GM12878 (cell line): ENCODE measurements around the gene ELK3. TPM values are rescaled to one million over a fixed set of nuclear protein-coding genes. Genes with fewer than 3 reads are reported as not detected.

Experiments used
- DPF2 ChIP-seq: fragments of 450-650 bp; IDR thresholded peaks from 2 replicates; pipeline ENCODE4 v1.6.1; 2017; ENCODE audit warnings: mild to moderate bottlenecking
- EED ChIP-seq: sonication (generic); IDR thresholded peaks from 2 replicates; pipeline ENCODE4 v1.6.1; 2016; ENCODE audit warnings: antibody characterized with exemption, low read depth
- ETV6 ChIP-seq, 2 experiments: fragments of 450-650 bp in 1 of 2; IDR thresholded peaks in 1 of 2; conservative IDR thresholded peaks in 1 of 2; 2 replicates each; pipeline ENCODE4 v1.6.1; 2014; ENCODE audit warnings: antibody characterized with exemption in 1 of 2, borderline replicate concordance in 1 of 2, low read depth in 1 of 2, mild to moderate bottlenecking in 1 of 2, moderate library complexity in 1 of 2
- EZH2 ChIP-seq: IDR thresholded peaks from 2 replicates; pipeline ENCODE4 v1.6.1; 2012; ENCODE audit warnings: low read depth, mild to moderate bottlenecking, control low read depth, inconsistent platforms, low read length, borderline replicate concordance; ENCODE audit not compliant: control insufficient read depth
- GABPA ChIP-seq: IDR thresholded peaks from 2 replicates; pipeline ENCODE4 v1.6.1; 2014; ENCODE audit warnings: antibody characterized with exemption, low read depth, mild to moderate bottlenecking, inconsistent platforms
- NR2C2 ChIP-seq: IDR thresholded peaks from 2 replicates; pipeline ENCODE4 v1.6.1; 2011; ENCODE audit warnings: borderline replicate concordance, low read depth; ENCODE audit not compliant: control insufficient read depth, insufficient read length
- PAX5 ChIP-seq: IDR thresholded peaks from 2 replicates; pipeline ENCODE4 v1.6.1; 2011; ENCODE audit warnings: low read depth, low read length, borderline replicate concordance
- PRDM15 ChIP-seq: fragments of 450-650 bp; formaldehyde crosslinking; IDR thresholded peaks from 2 replicates; pipeline ENCODE4 v1.4.0; 2020; ENCODE audit warnings: mild to moderate bottlenecking, moderate library complexity
- SP1 ChIP-seq: IDR thresholded peaks from one replicate; pipeline ENCODE4 v1.6.1; 2011; ENCODE audit warnings: low read depth, low read length
- SREBF1 ChIP-seq: IDR thresholded peaks from 2 replicates; pipeline ENCODE4 v1.6.1; 2012; ENCODE audit warnings: mild to moderate bottlenecking, low read length
- STAT3 ChIP-seq: IDR thresholded peaks from 2 replicates; pipeline ENCODE4 v1.6.1; 2011; ENCODE audit warnings: low read depth, low read length, improper control_type of control experiment
- ZBTB33 ChIP-seq: fragments of 450-650 bp; IDR thresholded peaks from 2 replicates; pipeline ENCODE4 v1.6.1; 2017; ENCODE audit warnings: mild to moderate bottlenecking
- ZNF207 ChIP-seq: fragments of 450-650 bp; IDR thresholded peaks from 2 replicates; pipeline ENCODE4 v1.6.1; 2014; ENCODE audit warnings: antibody characterized with exemption, mild to moderate bottlenecking, borderline replicate concordance
- ZNF24 ChIP-seq: fragments of 450-650 bp; IDR thresholded peaks from 2 replicates; pipeline ENCODE4 v1.6.1; 2017; ENCODE audit warnings: antibody characterized with exemption, mild to moderate bottlenecking
- polyA plus RNA-seq, 11 experiments: library from polyadenylated mRNA; depleted of rRNA in 4 of 11; unstranded in 6 of 11; stranded (reverse) in 5 of 11; fragments of >200 nt; fragmentation: Nextera tagmentation in 4 of 11; fragmentation: Illumina TruSeq in 1 of 11; extraction: Ambion mirVana in 4 of 11; extraction: Trizol in 1 of 11; gene quantifications; 1 replicate in 1 of 11; 2 replicates in 10 of 11; pipeline versions ENCODE4 v1.2.1 to v1.2.3, GENCODE V29; 2011 to 2016; ENCODE audit warnings: inconsistent platforms in 2 of 11, missing spikeins in 2 of 11, low read depth in 1 of 11
- total RNA-seq, 4 experiments: library from RNA; depleted of rRNA in 3 of 4; stranded (reverse); fragments of >200 nt in 3 of 4; fragmentation: Illumina TruSeq in 1 of 4; extraction: Trizol in 1 of 4; gene quantifications; 2 replicates each; pipeline versions ENCODE4 v1.2.1 to v1.2.3, GENCODE V29; 2013 to 2021
- TF ChIP-seq, protein P1 (sequence below): fragments of 450-650 bp; IDR thresholded peaks from 2 replicates; pipeline ENCODE4 v1.6.1; 2017; ENCODE audit warnings: mild to moderate bottlenecking, moderate library complexity
- TF ChIP-seq, protein P2 (sequence below): fragments of 450-650 bp; IDR thresholded peaks from 2 replicates; pipeline ENCODE4 v1.6.1; 2018; ENCODE audit warnings: borderline replicate concordance, mild to moderate bottlenecking; ENCODE audit not compliant: partially characterized antibody

Gene ELK3
- total and polyA plus RNA-seq, 10 of the 15 experiments (the other 5 are each of a cell fraction or from before 2014, with no cell fraction given), result 0.37 to 4.8 (median 0.88) TPM

DNA sequence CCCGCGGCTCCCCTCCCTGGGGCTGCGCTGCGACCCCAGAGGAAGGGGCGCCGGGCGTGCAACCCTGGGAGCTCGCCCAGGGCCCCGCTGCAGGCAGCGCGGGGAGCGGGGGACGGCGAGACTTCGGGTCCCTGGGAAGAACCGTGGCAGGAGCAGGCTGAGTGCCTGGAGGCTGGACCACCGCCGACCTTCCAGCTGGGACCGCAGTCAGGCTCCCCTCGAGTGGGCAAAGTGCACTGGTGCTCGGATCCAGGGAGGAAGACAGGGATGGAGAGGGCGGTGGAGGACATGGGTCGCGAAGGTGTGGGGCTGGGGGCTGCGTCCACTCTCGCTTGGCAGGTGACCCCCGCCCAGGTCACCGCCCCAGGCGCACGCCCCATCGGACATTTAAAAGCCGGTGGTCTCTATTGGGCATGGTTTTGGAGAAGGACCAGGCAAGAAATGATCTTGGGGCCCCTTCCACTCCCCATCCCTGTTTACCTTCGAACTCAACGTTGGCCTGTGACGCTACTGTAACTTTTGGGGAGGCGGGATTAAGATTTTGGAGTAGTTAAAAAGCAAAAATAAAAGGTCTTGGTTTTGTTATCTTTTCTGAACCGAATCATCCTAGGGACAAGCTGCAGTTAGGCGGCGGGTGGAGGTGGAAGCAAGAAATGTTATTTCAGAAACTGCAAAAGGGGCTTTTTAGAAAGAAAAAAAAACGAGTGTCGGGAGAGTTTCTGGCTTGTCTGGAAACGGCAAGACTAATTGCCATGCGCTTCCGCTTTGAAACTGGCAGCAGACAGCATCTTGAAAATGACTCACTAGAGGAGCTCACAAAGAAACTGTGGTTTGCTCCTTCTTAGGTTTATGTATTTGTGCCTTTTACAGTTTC, 1.0 kb downstream of the ELK3 start (continued):
- TF ChIP-seq, protein P1, sequence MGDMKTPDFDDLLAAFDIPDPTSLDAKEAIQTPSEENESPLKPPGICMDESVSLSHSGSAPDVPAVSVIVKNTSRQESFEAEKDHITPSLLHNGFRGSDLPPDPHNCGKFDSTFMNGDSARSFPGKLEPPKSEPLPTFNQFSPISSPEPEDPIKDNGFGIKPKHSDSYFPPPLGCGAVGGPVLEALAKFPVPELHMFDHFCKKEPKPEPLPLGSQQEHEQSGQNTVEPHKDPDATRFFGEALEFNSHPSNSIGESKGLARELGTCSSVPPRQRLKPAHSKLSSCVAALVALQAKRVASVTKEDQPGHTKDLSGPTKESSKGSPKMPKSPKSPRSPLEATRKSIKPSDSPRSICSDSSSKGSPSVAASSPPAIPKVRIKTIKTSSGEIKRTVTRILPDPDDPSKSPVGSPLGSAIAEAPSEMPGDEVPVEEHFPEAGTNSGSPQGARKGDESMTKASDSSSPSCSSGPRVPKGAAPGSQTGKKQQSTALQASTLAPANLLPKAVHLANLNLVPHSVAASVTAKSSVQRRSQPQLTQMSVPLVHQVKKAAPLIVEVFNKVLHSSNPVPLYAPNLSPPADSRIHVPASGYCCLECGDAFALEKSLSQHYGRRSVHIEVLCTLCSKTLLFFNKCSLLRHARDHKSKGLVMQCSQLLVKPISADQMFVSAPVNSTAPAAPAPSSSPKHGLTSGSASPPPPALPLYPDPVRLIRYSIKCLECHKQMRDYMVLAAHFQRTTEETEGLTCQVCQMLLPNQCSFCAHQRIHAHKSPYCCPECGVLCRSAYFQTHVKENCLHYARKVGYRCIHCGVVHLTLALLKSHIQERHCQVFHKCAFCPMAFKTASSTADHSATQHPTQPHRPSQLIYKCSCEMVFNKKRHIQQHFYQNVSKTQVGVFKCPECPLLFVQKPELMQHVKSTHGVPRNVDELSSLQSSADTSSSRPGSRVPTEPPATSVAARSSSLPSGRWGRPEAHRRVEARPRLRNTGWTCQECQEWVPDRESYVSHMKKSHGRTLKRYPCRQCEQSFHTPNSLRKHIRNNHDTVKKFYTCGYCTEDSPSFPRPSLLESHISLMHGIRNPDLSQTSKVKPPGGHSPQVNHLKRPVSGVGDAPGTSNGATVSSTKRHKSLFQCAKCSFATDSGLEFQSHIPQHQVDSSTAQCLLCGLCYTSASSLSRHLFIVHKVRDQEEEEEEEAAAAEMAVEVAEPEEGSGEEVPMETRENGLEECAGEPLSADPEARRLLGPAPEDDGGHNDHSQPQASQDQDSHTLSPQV, result no peak
- TF ChIP-seq PAX5 (peak; percentile 45; the same call in 1 of the 2 replicates), NR2C2 (no peak), ZNF207 (no peak), ZNF24 (no peak), GABPA (peak; percentile 48), EZH2 (no peak), STAT3 (no peak; the same call in 1 of the 2 replicates), ZBTB33 (no peak), PRDM15 (CRISPR knock-in tag) (no peak), EED (peak; percentile 84), ETV6 (conservative IDR thresholded peaks at IDR 0.05 in 1 of 2, IDR thresholded peaks at IDR 0.05 in 1 of 2; ENCODE audit: borderline replicate concordance in 1 of 2, low read depth in 1 of 2) (peak in 1 of 2 experiments; percentile 97; a peak in 2 of 4 replicates), SP1 (peak; percentile 46), DPF2 (no peak; the same call in none of the 2 replicates), SREBF1 (no peak)
- TF ChIP-seq, protein P2, sequence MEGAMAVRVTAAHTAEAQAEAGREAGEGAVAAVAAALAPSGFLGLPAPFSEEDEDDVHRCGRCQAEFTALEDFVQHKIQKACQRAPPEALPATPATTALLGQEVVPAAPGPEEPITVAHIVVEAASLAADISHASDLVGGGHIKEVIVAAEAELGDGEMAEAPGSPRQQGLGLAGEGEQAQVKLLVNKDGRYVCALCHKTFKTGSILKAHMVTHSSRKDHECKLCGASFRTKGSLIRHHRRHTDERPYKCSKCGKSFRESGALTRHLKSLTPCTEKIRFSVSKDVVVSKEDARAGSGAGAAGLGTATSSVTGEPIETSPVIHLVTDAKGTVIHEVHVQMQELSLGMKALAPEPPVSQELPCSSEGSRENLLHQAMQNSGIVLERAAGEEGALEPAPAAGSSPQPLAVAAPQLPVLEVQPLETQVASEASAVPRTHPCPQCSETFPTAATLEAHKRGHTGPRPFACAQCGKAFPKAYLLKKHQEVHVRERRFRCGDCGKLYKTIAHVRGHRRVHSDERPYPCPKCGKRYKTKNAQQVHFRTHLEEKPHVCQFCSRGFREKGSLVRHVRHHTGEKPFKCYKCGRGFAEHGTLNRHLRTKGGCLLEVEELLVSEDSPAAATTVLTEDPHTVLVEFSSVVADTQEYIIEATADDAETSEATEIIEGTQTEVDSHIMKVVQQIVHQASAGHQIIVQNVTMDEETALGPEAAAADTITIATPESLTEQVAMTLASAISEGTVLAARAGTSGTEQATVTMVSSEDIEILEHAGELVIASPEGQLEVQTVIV, result no peak
